Trophoblast cell (in vitro differentiated cells and primary cell): ENCODE results near the gene POU5F1.
"Not testable (repeated sequence)": the region's sequence is repeated elsewhere in the genome, so short reads cannot be mapped to it uniquely, and the experiment has no call there.

Experiments used
- DNase-seq, 2 donors: peaks; one replicate each; pipeline ENCODE4 v3.0.0-alpha.2; 2016
- H2AFZ ChIP-seq: 2 replicates; pipeline ENCODE4 v1.6.1; 2013; ENCODE audit warnings: low read length, moderate library complexity, mild to moderate bottlenecking; ENCODE audit not compliant: insufficient read depth, poor library complexity
- H2AK5ac ChIP-seq: 2 replicates; pipeline ENCODE4 v1.6.1; 2013; ENCODE audit warnings: mild to moderate bottlenecking, low read length
- H2BK120ac ChIP-seq: 2 replicates; pipeline ENCODE4 v1.6.1; 2013; ENCODE audit warnings: low read length, mild to moderate bottlenecking, moderate library complexity; ENCODE audit not compliant: insufficient read depth, poor library complexity
- H2BK12ac ChIP-seq: 2 replicates; pipeline ENCODE4 v1.6.1; 2013; ENCODE audit warnings: mild to moderate bottlenecking, low read length, moderate library complexity
- H2BK5ac ChIP-seq: 2 replicates; pipeline ENCODE4 v1.6.1; 2013; ENCODE audit warnings: low read length, low read depth, moderate library complexity, mild to moderate bottlenecking; ENCODE audit not compliant: poor library complexity
- H3K14ac ChIP-seq: 2 replicates; pipeline ENCODE4 v1.6.1; 2013; ENCODE audit warnings: mild to moderate bottlenecking, low read length
- H3K18ac ChIP-seq: 2 replicates; pipeline ENCODE4 v1.6.1; 2013; ENCODE audit warnings: mild to moderate bottlenecking, low read length
- H3K23ac ChIP-seq: 2 replicates; pipeline ENCODE4 v1.6.1; 2013; ENCODE audit warnings: low read length
- H3K27ac ChIP-seq: 2 replicates; pipeline ENCODE4 v1.5.1; 2013; ENCODE audit warnings: low read depth, mild to moderate bottlenecking, inconsistent platforms, low read length, moderate library complexity
- H3K27me3 ChIP-seq: 2 replicates; pipeline ENCODE4 v1.6.1; 2013; ENCODE audit warnings: inconsistent platforms, mild to moderate bottlenecking, low read length, moderate library complexity; ENCODE audit not compliant: insufficient read depth
- H3K36me3 ChIP-seq, 2 experiments: 1 replicate in 1 of 2; 2 replicates in 1 of 2; pipeline ENCODE4 v1.6.1; 2013; ENCODE audit warnings: low read length in 2 of 2, mild to moderate bottlenecking in 2 of 2, moderate library complexity in 1 of 2; ENCODE audit not compliant: insufficient read depth in 2 of 2, control insufficient read depth in 1 of 2
- H3K4ac ChIP-seq: 2 replicates; pipeline ENCODE4 v1.6.1; 2013; ENCODE audit warnings: low read depth, mild to moderate bottlenecking, low read length, moderate library complexity
- H3K4me1 ChIP-seq, 2 experiments: 1 replicate in 1 of 2; 2 replicates in 1 of 2; pipeline ENCODE4 v1.6.1; 2013; ENCODE audit warnings: low read length in 2 of 2, mild to moderate bottlenecking in 2 of 2, moderate library complexity in 1 of 2; ENCODE audit not compliant: insufficient read depth in 2 of 2, control insufficient read depth in 1 of 2
- H3K4me2 ChIP-seq: 2 replicates; pipeline ENCODE4 v1.6.1; 2013; ENCODE audit warnings: inconsistent platforms, mild to moderate bottlenecking, low read length, moderate library complexity
- H3K4me3 ChIP-seq: 2 replicates; pipeline ENCODE4 v1.5.1; 2013; ENCODE audit warnings: mild to moderate bottlenecking, low read depth, low read length, inconsistent platforms
- H3K79me1 ChIP-seq: one replicate; pipeline ENCODE4 v1.6.1; 2013; ENCODE audit warnings: low read length
- H3K79me2 ChIP-seq: 2 replicates; pipeline ENCODE4 v1.6.1; 2013; ENCODE audit warnings: low read length, mild to moderate bottlenecking; ENCODE audit not compliant: control insufficient read depth, insufficient read depth, poor library complexity
- H3K9ac ChIP-seq: 2 replicates; pipeline ENCODE4 v1.6.1; 2013; ENCODE audit warnings: mild to moderate bottlenecking, low read length
- H3K9me3 ChIP-seq: 2 replicates; pipeline ENCODE4 v1.6.1; 2013; ENCODE audit warnings: low read depth, mild to moderate bottlenecking, control low read depth, inconsistent platforms, low read length; ENCODE audit not compliant: insufficient read depth
- H4K12ac ChIP-seq: 2 replicates; pipeline ENCODE4 v1.6.1; 2013; ENCODE audit warnings: low read depth, mild to moderate bottlenecking, low read length, moderate library complexity
- H4K8ac ChIP-seq: 2 replicates; pipeline ENCODE4 v1.6.1; 2013; ENCODE audit warnings: low read depth, mild to moderate bottlenecking, low read length, moderate library complexity
- H4K91ac ChIP-seq: one replicate; pipeline ENCODE4 v1.6.1; 2013; ENCODE audit warnings: low read depth, mild to moderate bottlenecking, low read length, moderate library complexity
- WGBS: extraction: QIAGEN DNeasy Blood & Tissue Kit; methylation state at CpG from one replicate; pipeline ENCODE4 v1.1.7; 2013; ENCODE audit warnings: missing lambda C conversion rate; ENCODE audit not compliant: insufficient read length, insufficient coverage; ENCODE audit errors: extremely low coverage; 5-methylcytosine and 5-hydroxymethylcytosine counted together

The POU5F1 gene

DNA sequence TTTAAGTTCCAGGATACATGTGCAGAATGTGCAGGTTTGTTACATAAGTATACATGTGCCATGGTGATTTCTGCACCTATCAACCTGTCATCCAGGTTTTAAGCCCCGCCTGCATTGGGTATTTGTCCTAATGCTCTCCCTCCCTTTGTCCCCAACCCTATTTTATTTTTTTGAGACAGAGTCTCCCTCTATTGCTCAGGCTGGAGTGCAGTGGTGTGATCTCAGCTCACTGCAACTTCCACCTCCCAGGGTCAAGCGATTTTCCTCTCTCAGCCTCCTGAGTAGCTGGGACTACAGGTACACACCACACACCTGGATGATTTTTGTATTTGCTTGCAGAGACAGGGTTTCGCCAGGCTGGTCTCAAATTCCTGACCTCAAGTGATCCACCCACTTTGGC, 18.7 kb upstream of the POU5F1 start:
- not testable (repeated sequence) for H4K12ac ChIP-seq, H3K9ac ChIP-seq, H3K79me2 ChIP-seq, H3K4me1 ChIP-seq, H3K27me3 ChIP-seq, H2AFZ ChIP-seq, DNase-seq, H4K8ac ChIP-seq, H3K14ac ChIP-seq, H3K23ac ChIP-seq, H3K36me3 ChIP-seq, H3K4ac ChIP-seq, H2BK120ac ChIP-seq, H3K9me3 ChIP-seq, H3K18ac ChIP-seq, H4K91ac ChIP-seq, H2BK12ac ChIP-seq, H3K4me2 ChIP-seq, H3K27ac ChIP-seq, H3K4me3 ChIP-seq, H2AK5ac ChIP-seq, H2BK5ac ChIP-seq, H3K79me1 ChIP-seq
- no CpG with 5 or more reads among the region's 3 CpGs for WGBS

DNA sequence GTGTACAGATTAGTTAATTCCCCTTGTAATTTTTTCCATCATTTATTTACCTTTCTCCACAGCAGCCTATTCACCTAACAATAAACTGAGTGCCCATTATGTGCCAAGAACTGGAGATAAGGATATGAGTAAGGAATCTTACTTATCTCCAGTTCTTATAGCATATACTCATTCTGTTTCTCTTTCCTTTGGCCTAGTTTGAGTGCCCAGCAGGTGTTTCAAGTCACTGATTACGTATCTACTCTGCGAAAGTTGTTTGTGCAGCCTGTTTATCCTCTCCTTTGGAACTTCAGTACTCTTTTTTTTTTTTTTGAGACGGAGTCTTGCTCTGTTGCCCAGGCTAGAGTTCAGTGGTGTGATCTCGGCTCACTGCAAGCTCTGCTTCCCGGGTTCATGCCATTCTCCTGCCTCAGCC, 17.3 kb upstream of the POU5F1 start:
- H4K91ac ChIP-seq, result no peak overlapping the region
- H3K79me1 ChIP-seq, result no peaks in the 10 kb centered on the region
- H3K4me3 ChIP-seq, result no peak overlapping the region
- H3K18ac ChIP-seq, result no peak overlapping the region
- DNase-seq, result peak; percentile 19 to 39
- H2BK120ac ChIP-seq, result no peak overlapping the region
- H3K9me3 ChIP-seq, result no peaks in the 10 kb centered on the region
- no peak overlapping the region for H3K4ac ChIP-seq
- no peaks in the 10 kb centered on the region for H3K79me2 ChIP-seq
- H3K23ac ChIP-seq, result no peak overlapping the region
- H3K27ac ChIP-seq, result no peak overlapping the region
- no peak overlapping the region for H2BK5ac ChIP-seq
- H4K12ac ChIP-seq, result no peak overlapping the region
- H2BK12ac ChIP-seq, result no peak overlapping the region
- no peak overlapping the region for H3K4me2 ChIP-seq
- no peak overlapping the region for H2AK5ac ChIP-seq
- no peak overlapping the region for H2AFZ ChIP-seq
- H3K14ac ChIP-seq, result no peak overlapping the region
- no peak overlapping the region for H3K9ac ChIP-seq
- WGBS, result no CpG with 5 or more reads among the region's 5 CpGs
- no peaks in the 10 kb centered on the region for H3K4me1 ChIP-seq
- no peaks in the 10 kb centered on the region for H3K27me3 ChIP-seq
- H3K36me3 ChIP-seq, result peaks cover 0 to 2% of the 10 kb centered on the region in 2 experiments
- H4K8ac ChIP-seq, result no peak overlapping the region

DNA sequence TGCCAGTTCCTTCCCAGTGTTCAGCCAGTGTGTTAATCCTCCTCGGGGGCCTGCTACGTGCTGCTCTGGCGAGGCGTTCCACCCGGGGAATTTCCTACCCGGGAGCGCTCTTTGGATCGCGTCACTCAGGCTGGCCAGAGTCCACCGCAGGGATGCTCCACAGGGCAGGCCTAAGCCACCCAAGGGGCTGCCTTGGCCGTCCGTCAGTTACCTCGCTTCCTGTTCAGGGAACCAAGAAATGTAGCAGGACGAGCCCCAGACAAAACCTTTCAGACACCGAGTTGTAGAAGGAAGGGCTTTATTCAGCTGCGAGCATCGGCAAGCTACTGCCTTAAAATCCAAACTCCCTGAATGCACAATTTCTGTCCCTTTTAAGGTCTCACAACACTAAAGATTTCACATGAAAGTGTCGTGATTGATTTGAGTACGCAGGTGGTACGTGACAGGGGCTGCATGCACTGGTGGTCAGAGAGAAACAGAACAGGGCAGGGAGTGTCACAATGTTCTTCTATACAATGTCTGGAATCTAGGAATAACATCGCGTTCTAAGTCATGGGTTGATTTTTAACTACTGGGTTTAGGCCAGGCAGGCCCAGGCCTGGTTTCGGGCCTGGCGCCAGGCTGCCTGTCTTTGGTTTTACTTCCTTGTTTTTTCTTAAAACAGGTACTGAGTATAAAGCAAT, 15.7 kb upstream of the POU5F1 start:
- Histone ChIP-seq H3K36me3 (peaks cover 0 to 2% of the 10 kb centered on the region in 2 experiments), H3K4ac (no peak overlapping the region), H3K9ac (no peak overlapping the region), H2BK12ac (no peak overlapping the region), H2AFZ (no peak overlapping the region), H3K27ac (no peak overlapping the region), H3K4me3 (no peak overlapping the region), H3K14ac (no peak overlapping the region), H3K18ac (no peak overlapping the region), H3K4me1 (no peaks in the 10 kb centered on the region), H2AK5ac (no peak overlapping the region), H3K9me3 (no peaks in the 10 kb centered on the region), H4K91ac (no peak overlapping the region), H2BK120ac (no peak overlapping the region), H2BK5ac (no peak overlapping the region), H3K79me1 (no peaks in the 10 kb centered on the region), H4K8ac (no peak overlapping the region), H3K23ac (no peak overlapping the region), H3K4me2 (no peak overlapping the region), H3K79me2 (no peaks in the 10 kb centered on the region), H4K12ac (no peak overlapping the region), H3K27me3 (no peaks in the 10 kb centered on the region)
- no CpG with 5 or more reads among the region's 24 CpGs for WGBS
- no peak for DNase-seq

DNA sequence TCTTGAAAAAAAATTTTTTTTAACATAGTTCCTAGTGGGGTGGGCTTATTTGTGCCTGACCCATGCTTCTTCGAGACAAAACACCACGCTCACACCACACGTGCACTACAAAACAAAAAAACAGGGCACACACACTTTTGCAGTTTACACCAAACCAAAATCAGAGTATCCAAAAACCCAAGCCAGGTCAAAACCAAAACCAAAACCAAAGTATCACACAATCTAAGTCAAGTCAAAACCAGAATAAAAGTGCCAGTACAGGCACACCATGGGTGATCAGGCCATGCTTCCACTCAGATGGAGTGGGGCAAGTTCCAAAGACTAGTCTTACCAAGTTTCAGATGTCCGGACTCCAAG, 15.2 kb upstream of the POU5F1 start:
- not testable (repeated sequence) for H2AFZ ChIP-seq, H4K12ac ChIP-seq, H3K27me3 ChIP-seq, H4K91ac ChIP-seq, H2BK12ac ChIP-seq, H3K27ac ChIP-seq, H3K4me1 ChIP-seq, H3K9me3 ChIP-seq, H3K4me2 ChIP-seq, H3K79me2 ChIP-seq, H2BK5ac ChIP-seq, H3K4me3 ChIP-seq, H3K18ac ChIP-seq, H3K79me1 ChIP-seq, H4K8ac ChIP-seq, H3K4ac ChIP-seq, H3K23ac ChIP-seq, DNase-seq, H3K36me3 ChIP-seq, H3K9ac ChIP-seq, H3K14ac ChIP-seq, H2BK120ac ChIP-seq, H2AK5ac ChIP-seq
- WGBS, result no CpG with 5 or more reads among the region's 4 CpGs
